NOMO-1 treated with DMSO at 0.1 percent for 48 hours (cell line): Measurements from ENCODE around the gene DEXI.
A peak's percentile ranks its signal among the peaks of the same experiment; 100 is the strongest.

Experiments
- DNase-seq: peaks from one replicate; lab custom pipeline; 2025; ENCODE audit not compliant: unreplicated experiment; lab: John Stamatoyannopoulos, UW

DEXI gene

GRCh38 chr16:10942352-10943063, at the start of gene DEXI:
TSS of gene DEXI (minus strand) at chr16:10942468. CDS start at chr16:10942005, 463 bp downstream.
- DNase-seq, result peak; percentile 87

- DNase-seq, result no peak
Observed at GRCh38 chr16:10990378-10990777, 48.1 kb upstream of the DEXI start.

GRCh38 chr16:10989559-10989958, 47.3 kb upstream of the DEXI start:
- DNase-seq, result no peak

DNA sequence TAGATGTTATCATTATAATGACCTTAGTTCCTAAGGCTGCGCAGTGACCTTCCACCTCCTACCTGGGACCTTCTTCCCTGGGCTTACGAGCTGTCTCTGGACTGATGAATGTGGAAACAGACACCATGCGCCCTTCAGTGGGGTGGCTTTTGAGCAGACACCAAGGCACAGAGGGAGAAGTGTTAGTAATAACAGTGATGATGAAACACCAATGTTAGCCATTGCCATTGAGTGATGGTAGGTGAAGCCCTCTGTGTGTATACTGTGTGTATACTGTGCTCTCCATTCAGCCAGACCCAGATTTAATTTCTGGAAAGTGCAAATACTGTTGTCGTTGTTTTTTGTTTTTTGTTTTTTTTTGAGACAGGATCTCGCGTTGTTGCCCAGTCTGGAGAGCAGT, 46.6 kb upstream of the DEXI start:
- DNase-seq, result no peak

DNA sequence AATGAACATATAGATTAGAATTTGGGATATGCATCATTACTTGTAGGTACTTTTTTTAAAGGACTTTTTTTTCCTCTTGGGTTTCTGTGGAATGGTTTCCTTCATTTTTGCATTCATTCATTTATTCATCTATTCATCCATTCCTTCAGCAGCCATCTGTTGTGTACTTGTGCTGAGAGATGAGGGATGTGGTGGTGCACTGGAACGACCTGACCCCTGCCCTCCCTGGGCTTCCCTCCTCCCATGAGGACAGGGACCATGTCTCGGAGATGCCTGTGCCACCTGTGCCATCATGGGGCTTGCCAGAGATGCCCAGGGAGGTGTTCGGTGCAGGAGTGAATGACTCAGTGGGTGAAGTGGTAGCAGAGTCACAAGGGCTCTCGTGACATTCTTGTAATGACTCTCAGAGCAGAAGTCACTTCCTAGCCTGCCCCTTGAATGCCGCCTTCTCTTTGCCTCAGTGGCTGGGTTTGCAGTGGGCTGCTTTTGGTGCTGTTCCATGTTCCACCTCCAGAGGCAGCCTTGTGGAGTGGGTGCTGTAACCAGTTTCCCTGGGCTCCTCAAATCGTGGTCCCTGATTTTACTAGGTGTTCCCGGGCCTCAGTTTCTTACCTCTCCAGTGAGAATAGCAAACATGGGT, 46.0 kb upstream of the DEXI start:
- DNase-seq, result no peak

- no peak for DNase-seq
Observed at GRCh38 chr16:10987361-10988163, 45.3 kb upstream of the DEXI start.

GRCh38 chr16:10984509-10984908, 42.2 kb upstream of the DEXI start:
- no peak for DNase-seq

- DNase-seq, result no peak
Observed at GRCh38 chr16:10983159-10983558, 40.9 kb upstream of the DEXI start.

DNA sequence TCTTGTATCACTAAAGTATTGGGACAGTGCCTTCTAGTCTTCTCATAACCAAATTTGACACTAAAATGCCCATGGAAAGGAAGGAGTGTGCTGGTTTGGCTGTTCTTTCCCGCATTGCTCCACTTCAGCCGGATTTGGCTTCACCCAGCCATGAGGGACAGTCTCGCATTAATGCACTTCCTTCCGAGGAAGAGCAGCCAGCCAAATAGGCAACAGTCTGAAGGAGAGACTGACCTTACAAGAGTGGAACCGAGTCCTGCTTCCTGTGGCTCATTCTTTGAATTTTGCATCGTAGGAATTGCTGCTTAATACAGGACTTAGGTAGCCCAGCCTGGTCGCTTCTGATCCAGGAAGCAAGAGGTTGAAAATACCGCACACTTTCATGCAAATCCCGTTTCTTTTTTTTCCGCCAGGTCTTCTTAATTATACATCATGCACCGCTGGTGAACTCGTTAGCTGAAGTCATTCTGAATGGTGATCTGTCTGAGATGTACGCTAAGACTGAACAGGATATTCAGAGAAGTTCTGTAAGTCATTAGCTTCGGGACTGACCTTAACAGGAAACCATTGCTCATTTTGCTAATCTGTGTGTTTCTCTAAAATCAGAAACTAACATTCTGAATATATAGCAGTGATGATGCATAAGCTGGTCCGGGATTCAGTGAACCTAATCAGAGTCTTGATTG, 40.3 kb upstream of the DEXI start:
- DNase-seq, result no peak

- DNase-seq, result no peak
Observed at GRCh38 chr16:10981697-10982216, 39.5 kb upstream of the DEXI start.

- no peak for DNase-seq
Observed at GRCh38 chr16:10980813-10981212, 38.5 kb upstream of the DEXI start.

GRCh38 chr16:10979717-10980601, 37.7 kb upstream of the DEXI start:
- no peak for DNase-seq

GRCh38 chr16:10978871-10979446, 36.7 kb upstream of the DEXI start:
- DNase-seq, result no peak

DNA sequence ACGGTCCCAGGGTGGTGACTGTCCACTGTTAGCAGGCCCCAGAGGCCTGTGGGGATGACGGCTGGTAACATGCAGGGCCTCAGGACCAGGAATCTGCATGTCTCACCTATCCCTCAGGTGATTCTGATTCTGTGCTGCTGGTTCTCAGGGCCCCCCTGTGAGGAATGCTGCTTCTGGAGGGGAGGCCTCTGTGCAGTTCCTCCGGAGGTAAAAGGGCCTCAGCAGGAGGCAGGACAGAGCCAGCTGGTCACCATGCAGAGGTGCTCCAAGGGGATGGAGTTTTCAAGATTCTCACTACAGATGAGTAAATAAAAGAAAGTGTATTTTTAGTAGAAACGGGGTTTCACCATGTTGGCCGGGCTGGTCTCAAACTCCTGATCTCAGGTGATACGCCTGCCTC, 35.9 kb upstream of the DEXI start:
- DNase-seq, result no peak

DNA sequence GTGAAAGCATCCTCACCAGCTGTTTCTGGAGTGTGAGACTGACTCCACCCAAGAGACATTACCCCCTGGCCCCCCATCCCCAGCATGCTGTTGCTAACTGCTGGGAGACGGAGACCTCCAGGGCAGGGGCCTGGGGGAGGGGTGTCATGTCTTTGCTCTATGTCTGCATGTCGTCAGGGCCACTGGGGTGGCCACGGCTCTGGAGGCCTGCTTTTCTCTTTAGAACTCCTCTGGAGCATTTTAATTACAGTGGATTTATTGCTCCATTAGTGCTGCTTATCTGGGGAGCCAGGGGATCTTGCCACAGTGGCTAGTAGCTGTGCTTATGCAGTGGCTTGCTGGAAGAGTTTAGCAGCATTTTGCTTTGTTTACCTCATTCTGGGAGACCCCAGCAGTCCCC, 34.4 kb upstream of the DEXI start:
- DNase-seq, result no peak

DNA sequence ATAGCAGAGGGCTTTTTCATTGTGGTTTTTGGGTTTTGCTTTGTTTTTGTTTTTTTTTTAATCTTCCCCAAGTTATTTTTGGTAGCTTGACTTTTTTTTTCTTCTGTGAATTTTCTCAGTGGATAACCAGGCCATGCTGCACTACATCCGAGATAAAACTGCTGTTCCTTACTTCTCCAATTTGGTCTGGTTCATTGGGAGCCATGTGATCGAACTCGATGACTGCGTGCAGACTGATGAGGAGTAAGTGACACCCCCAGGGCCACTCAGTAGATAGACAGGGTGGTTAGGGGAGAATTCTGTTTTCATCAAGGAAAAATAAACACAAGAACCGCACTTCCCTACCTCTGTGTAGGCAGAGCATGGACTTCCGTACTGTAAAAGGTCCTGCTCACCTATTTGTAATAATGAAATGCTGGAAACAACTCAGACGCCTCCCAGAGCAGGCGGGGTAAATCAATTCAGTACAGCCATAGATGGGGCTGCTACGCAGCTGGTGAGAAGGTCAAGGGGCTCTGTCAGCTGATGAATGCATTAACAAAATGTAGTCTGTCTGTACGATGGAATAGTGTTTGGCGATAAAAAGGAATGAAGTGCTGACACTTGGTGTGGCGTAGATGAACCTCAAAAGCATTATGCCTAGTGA, 30.7 kb upstream of the DEXI start:
- DNase-seq, result no peak

DNA sequence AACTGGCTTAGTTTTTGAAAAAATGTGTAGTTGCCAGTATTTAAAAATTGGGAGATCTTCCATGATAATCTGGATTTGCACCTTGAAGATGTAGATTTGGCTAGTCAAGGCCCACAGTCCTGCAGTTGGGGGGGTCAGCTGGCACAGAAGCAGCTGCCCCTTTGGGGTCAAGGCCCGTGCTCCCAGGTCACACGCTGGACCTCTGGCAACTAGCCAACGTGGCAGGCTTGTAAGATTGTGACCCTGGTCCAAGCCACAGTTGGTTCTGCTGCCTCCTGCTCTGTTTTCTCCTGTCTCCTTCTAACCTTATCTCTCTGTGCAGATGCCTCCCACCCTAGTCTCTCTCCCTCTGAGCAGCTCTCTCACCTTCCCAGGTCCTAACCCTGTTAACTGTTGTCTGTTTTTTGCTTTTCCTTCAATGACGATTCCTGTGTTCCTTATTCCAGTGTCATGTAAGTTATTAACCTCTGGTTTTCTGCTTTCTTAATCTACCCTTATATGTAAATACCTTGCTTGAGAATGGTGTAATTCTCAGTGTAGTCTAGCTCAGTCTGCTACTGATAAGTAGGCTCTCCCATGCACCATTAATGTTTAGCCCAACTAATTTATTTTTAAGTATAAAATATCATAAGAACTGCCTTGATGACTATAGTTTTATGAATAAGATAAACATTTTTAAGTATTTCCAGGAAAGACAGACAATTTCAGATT, 30.0 kb upstream of the DEXI start:
- DNase-seq, result no peak

DNA sequence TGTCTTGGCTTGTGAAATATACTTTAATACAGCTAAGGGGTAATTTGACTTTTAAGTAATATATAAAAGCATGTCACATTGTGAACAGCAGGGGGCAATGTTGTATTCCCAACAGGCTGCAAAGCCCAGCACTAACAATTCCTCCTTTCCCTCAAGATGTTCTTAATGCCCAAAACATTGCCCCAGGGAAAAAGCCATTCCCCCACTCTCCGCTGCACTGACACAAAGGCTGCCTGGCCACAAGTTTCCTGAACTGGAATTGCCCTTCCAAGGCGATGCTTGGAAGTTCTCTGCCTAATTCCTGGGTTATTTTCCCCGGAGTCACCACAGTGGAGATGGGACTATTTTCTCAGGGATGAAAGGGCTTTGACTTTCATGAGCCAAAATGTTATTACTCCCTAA, 29.3 kb upstream of the DEXI start:
- DNase-seq, result peak; percentile 24

GRCh38 chr16:10970065-10970464, 27.8 kb upstream of the DEXI start:
- no peak for DNase-seq
